MM.1S (cell line): ENCODE results near the gene RXRA.

Experiments
- DNase-seq: peaks from one replicate; pipeline ENCODE4 v3.0.0-alpha.2; 2015
- H2AFZ ChIP-seq: fragments of 300-600 bp; sonication (generic); 2 replicates; pipeline ENCODE4 v1.6.0; 2016; ENCODE audit warnings: antibody characterized with exemption, low read length
- H3F3A ChIP-seq: fragments of 300-600 bp; sonication (generic); 2 replicates; pipeline ENCODE4 v1.6.1; 2016; ENCODE audit warnings: mild to moderate bottlenecking, antibody characterized with exemption, low read length, moderate library complexity, mixed read lengths; ENCODE audit not compliant: insufficient read depth
- H3K27ac ChIP-seq: fragments of 300-600 bp; sonication (generic); 2 replicates; pipeline ENCODE4 v1.5.1; 2016; ENCODE audit warnings: mild to moderate bottlenecking, low read length
- H3K27me3 ChIP-seq: fragments of 300-600 bp; sonication (generic); replicated peaks from 2 replicates; pipeline ENCODE4 v1.6.0; 2016; ENCODE audit warnings: low read length; ENCODE audit not compliant: insufficient read depth
- H3K36me3 ChIP-seq: fragments of 300-600 bp; sonication (generic); replicated peaks from 2 replicates; pipeline ENCODE4 v1.6.1; 2016; ENCODE audit warnings: mild to moderate bottlenecking, low read length, mixed read lengths; ENCODE audit not compliant: insufficient read depth
- H3K4me1 ChIP-seq: fragments of 300-600 bp; sonication (generic); 2 replicates; pipeline ENCODE4 v1.6.1; 2016; ENCODE audit warnings: low read length, mixed read lengths
- H3K4me2 ChIP-seq: fragments of 300-600 bp; sonication (generic); 2 replicates; pipeline ENCODE4 v1.6.0; 2016; ENCODE audit warnings: low read depth, low read length
- H3K4me3 ChIP-seq: fragments of 300-600 bp; sonication (generic); 2 replicates; pipeline ENCODE4 v1.5.1; 2016; ENCODE audit warnings: low read length, mixed read lengths
- H3K79me2 ChIP-seq: fragments of 300-600 bp; sonication (generic); 2 replicates; pipeline ENCODE4 v1.6.1; 2016; ENCODE audit warnings: mixed run types, low read length, mixed read lengths
- H3K9ac ChIP-seq: fragments of 300-600 bp; sonication (generic); 2 replicates; pipeline ENCODE4 v1.6.1; 2016; ENCODE audit warnings: low read length, mixed read lengths
- H3K9me2 ChIP-seq: fragments of 300-600 bp; sonication (generic); replicated peaks from 2 replicates; pipeline ENCODE4 v1.6.1; 2016; ENCODE audit warnings: mild to moderate bottlenecking, low read length, mixed read lengths; ENCODE audit not compliant: insufficient read depth
- H3K9me3 ChIP-seq: fragments of 300-600 bp; sonication (generic); replicated peaks from 2 replicates; pipeline ENCODE4 v1.6.1; 2016; ENCODE audit warnings: mild to moderate bottlenecking, low read length, mixed read lengths; ENCODE audit not compliant: insufficient read depth
- H4K20me1 ChIP-seq: fragments of 300-600 bp; sonication (generic); 2 replicates; pipeline ENCODE4 v1.6.1; 2016; ENCODE audit warnings: mild to moderate bottlenecking, low read length, moderate library complexity, mixed read lengths; ENCODE audit not compliant: insufficient read depth
- EZH2 ChIP-seq: fragments of 300-600 bp; sonication (generic); optimal IDR thresholded peaks from 2 replicates; pipeline ENCODE3; 2017; ENCODE audit warnings: low read depth, mild to moderate bottlenecking, antibody characterized with exemption, low read length, mixed read lengths
- EZH2phosphoT487 ChIP-seq: fragments of 300-600 bp; sonication (generic); IDR thresholded peaks from 2 replicates; pipeline ENCODE4 v1.6.1; 2018; ENCODE audit warnings: antibody characterized with exemption, low read length
- TF ChIP-seq, protein P1 (sequence below): fragments of 300-600 bp; sonication (generic); IDR thresholded peaks from 2 replicates; pipeline ENCODE4 v1.5.1; 2016; ENCODE audit warnings: antibody characterized with exemption, low read length, mixed read lengths

Gene RXRA

DNA sequence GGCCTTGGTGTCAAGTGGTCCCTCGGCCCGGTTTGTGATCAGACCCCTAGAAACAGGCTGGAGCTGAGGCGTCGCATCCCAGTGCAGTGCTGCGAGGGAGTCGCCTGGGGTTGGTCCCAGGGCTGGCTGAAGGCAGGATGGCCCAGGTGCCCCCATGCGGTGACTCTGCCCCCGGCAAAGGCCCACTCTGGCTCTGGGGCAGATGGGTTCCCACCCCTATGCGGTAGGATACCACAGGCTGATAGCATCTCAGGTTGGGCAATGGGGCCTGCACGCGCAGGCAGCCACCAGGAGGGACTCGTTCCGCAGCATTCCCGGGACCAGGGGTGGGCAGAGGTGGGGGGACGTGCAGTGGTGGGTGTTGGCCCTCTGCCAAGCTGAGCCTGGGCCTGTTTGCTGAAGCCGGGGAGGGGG lies 86.0 kb downstream of the RXRA start:
- H3K9me3 ChIP-seq = no peaks in the 10 kb centered on the region
- H2AFZ ChIP-seq = no peak overlapping the region
- H3K9ac ChIP-seq = no peak overlapping the region
- H3K27ac ChIP-seq = no peak overlapping the region
- no peaks in the 10 kb centered on the region; the same call in 1 of the 2 replicates for H3K79me2 ChIP-seq
- peaks cover 7% of the 10 kb centered on the region for H3K4me1 ChIP-seq
- no peaks in the 10 kb centered on the region for H3K9me2 ChIP-seq
- no peaks in the 10 kb centered on the region for H3K36me3 ChIP-seq
- TF ChIP-seq, protein P1, sequence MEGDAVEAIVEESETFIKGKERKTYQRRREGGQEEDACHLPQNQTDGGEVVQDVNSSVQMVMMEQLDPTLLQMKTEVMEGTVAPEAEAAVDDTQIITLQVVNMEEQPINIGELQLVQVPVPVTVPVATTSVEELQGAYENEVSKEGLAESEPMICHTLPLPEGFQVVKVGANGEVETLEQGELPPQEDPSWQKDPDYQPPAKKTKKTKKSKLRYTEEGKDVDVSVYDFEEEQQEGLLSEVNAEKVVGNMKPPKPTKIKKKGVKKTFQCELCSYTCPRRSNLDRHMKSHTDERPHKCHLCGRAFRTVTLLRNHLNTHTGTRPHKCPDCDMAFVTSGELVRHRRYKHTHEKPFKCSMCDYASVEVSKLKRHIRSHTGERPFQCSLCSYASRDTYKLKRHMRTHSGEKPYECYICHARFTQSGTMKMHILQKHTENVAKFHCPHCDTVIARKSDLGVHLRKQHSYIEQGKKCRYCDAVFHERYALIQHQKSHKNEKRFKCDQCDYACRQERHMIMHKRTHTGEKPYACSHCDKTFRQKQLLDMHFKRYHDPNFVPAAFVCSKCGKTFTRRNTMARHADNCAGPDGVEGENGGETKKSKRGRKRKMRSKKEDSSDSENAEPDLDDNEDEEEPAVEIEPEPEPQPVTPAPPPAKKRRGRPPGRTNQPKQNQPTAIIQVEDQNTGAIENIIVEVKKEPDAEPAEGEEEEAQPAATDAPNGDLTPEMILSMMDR = no peak
- TF ChIP-seq EZH2 (no peak), EZH2phosphoT487 (no peak)
- H3K27me3 ChIP-seq = no peaks in the 10 kb centered on the region
- no peak overlapping the region for H3K4me3 ChIP-seq
- DNase-seq = no peak
- no peaks in the 10 kb centered on the region for H4K20me1 ChIP-seq
- no peaks in the 10 kb centered on the region for H3F3A ChIP-seq
- H3K4me2 ChIP-seq = no peak overlapping the region

DNA sequence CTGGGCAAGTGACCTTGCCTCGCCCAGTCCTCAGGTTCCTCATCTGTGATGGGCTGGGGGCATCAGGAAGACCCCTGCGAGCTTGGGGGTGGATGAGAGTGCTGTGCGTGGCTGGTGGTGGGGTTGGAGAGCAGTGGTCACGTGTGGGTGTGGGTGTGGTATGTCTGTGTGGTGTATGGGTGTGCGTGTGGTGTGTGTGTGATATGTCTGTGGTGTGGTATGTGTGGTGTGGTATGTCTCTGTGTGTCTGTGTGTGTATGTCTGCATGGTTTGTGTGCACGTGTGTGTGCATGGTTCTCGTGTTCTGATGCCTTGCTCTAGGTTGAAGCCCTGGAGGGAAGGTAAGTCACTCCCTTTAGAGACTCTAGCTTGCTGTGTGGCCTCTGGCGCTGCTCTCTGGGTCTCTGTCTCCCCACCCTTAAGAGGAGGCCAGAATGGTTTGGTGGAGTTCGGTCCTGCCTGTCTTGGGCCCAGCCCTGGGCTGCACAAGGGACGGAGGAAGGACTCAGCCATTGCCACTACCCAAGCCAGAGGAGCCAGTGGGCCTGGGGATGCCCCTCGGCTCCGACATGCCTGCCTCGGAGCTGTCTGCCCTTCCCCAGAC lies 87.0 kb downstream of the RXRA start:
- no peak for DNase-seq
- Histone ChIP-seq H4K20me1 (no peaks in the 10 kb centered on the region), H3F3A (no peaks in the 10 kb centered on the region), H3K4me3 (no peak overlapping the region), H3K79me2 (no peaks in the 10 kb centered on the region), H3K36me3 (no peaks in the 10 kb centered on the region), H2AFZ (no peak overlapping the region), H3K4me2 (no peak overlapping the region), H3K9ac (no peak overlapping the region), H3K9me3 (no peaks in the 10 kb centered on the region), H3K4me1 (no peaks in the 10 kb centered on the region), H3K27ac (no peak overlapping the region), H3K27me3 (no peaks in the 10 kb centered on the region), H3K9me2 (no peaks in the 10 kb centered on the region)
- TF ChIP-seq EZH2 (no peak), EZH2phosphoT487 (no peak)
- TF ChIP-seq, protein P1 = no peak

DNA sequence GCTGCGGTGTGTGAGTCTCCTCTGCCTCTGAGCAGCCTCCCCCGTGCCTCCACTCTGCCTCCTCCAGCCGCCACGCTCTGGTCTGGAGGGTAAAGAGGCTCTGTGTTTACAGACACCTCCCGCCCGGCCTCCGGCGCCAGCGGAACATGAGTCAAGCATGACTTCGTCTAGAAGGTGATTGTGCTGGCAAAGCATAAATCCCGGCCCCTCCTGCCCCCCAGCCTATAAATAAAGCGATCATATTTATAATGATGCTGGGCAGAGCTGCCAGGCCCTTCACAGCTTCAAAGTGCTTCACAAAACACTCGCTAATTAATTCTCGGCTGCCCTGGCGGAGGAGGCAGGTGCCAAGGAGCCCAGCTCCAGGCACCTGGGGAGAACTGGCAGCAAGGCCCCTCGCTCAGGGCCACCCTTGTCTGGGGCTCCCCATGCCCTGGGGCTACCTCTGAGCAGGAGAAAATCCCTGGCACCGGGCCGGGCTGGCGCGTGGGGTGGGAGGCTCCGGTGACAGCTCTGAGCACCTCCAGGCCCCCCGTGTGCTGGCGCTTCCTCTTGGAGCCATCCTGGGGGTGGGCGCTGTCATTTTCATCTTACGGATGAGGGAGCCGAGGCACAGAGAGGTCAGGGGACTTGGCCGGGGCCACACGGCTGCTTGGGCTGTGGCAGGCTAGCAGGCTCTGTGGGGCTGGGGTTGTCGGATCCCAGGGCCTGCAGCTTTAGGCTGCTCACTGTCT lies 87.8 kb downstream of the RXRA start:
- H3K9me3 ChIP-seq = no peaks in the 10 kb centered on the region
- no peak overlapping the region for H3K4me2 ChIP-seq
- DNase-seq = no peak
- H3K9ac ChIP-seq = no peak overlapping the region
- H3K27me3 ChIP-seq = no peaks in the 10 kb centered on the region
- H3K79me2 ChIP-seq = no peaks in the 10 kb centered on the region
- H3K4me1 ChIP-seq = no peaks in the 10 kb centered on the region
- no peak overlapping the region for H3K27ac ChIP-seq
- no peaks in the 10 kb centered on the region for H4K20me1 ChIP-seq
- H3K4me3 ChIP-seq = no peak overlapping the region
- no peak overlapping the region for H2AFZ ChIP-seq
- TF ChIP-seq, protein P1 = no peak
- TF ChIP-seq EZH2phosphoT487 (no peak), EZH2 (no peak)
- H3F3A ChIP-seq = no peaks in the 10 kb centered on the region
- no peaks in the 10 kb centered on the region for H3K9me2 ChIP-seq
- no peaks in the 10 kb centered on the region for H3K36me3 ChIP-seq
